Measurements from ENCODE around the gene IMMP1L. TPM values are rescaled to one million over a fixed set of nuclear protein-coding genes. Genes with fewer than 3 reads are reported as not detected.

Gene IMMP1L
- polyA plus RNA-seq, 1 donor = 48.3 TPM

- no peak for DNase-seq
These were observed 31.2 kb downstream of the IMMP1L start for GRCh38 chr11:31478223-31478590.

GRCh38 chr11:31477528-31478222 lies 31.7 kb downstream of the IMMP1L start:
- no peak for DNase-seq

DNA sequence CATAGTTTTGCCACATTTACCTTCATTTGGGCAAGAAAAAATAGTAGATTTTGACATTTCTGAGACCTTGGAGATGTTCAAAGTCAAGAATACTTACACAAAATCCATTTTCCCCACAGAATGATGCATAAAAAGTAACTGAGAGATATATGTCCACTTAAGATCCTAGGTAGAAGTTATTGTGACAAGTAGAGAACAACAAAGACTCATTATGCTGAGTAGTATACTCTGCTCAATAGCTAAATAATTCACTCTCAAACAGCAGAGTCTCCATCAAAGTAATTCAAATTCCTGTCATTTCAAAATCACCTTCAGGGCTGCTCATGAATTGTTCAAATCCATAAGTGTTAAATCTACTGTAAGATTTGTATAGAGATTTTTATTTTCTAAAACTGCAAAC lies 35.3 kb downstream of the IMMP1L start:
- no peak for DNase-seq

DNA sequence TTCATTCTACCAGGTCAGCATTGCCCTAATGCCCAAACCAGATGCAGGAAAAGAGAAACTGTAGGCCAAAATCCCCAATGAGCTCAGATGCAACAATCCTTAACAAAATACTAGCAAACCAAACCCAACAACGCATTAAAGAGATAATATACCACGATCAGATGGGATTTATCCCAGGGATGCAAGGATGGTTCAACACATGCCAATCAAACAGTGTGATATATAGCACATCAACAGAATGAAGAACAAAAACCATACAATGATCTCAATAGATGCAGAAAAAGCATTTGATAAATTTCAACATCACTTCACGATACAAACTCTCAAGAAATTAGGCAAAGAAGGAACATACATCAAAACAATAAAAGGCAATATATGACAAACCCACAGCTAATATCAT lies 45.0 kb downstream of the IMMP1L start:
- no peak for DNase-seq

- DNase-seq = no peak
These were observed 54.2 kb downstream of the IMMP1L start for GRCh38 chr11:31455177-31455576.

DNA sequence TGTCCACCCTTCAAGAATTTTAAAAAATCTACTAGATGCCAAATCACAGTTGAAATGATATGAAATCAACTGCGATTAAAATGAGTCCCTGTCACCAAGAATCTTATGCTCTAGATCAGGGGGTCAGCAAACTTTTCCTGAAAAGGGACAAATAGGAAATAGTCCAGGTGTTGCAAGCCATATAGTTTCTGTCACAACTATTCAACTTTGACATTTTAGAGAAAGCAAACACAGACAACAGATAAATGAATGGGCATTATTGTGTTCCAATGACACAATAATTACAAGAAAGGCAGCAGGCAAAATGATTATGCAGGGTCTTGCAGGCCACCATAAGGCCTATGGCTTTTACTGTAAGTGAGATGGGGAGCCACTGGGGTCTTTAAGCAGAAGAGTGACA lies 58.6 kb downstream of the IMMP1L start:
- no peak for DNase-seq

DNA sequence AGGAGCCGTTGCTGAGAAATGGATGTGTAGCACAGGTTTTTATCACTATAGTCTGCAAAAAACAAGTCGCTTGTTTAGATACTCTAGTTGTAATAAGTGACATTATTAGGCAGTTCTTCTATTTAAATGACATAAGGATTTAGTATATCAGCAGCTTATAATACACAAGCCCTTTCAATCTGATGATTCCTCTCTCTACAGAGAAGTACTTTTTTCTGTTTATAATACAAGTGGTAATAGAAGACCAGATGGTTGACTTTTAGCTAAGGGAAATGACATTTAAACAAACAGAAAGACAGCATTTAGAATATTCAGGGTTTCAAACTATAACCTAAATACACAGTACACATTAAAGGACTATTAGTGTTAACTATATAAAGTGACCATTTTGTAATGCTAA lies 60.4 kb downstream of the IMMP1L start:
- DNase-seq = no peak

DNA sequence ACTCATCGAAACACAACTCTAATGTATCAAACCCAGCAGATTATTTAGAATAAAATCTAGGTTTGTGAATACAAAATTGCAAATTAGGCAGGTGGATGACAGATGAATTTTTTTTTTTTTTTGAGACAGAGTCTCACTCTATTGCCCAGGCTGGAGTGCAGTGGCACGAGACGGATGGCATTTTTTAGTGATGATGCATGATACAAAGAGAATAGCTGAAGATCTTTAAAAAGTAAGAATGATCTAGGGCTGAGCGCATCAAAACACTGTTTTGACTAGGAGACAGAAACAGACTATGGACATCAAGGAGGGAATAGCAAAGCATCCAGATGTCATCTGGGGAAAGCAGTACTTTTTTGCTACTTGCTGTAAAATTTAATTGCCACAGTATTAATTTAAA lies 63.8 kb downstream of the IMMP1L start:
- no peak for DNase-seq

- DNase-seq = no peak
These were observed 65.6 kb downstream of the IMMP1L start for GRCh38 chr11:31443802-31444201.

DNA sequence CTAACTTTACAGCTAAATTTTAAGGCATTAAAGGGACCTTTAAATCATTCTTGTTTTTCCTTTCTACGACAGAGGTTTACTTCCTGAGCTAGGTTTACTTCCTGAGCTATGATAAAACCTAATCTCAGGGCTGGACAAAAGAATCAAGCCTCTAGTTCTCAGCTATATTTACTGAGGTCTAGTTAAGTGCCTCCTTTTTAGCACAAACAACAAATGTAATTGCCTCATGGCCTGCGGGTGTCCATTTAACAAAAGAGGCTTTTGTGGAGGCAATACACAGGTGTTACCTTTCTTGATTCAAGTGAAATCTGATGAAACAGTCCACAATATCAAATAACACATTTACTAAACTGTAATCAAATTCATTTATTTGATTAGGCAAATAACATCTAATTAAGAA lies 67.3 kb downstream of the IMMP1L start:
- DNase-seq = no peak

DNA sequence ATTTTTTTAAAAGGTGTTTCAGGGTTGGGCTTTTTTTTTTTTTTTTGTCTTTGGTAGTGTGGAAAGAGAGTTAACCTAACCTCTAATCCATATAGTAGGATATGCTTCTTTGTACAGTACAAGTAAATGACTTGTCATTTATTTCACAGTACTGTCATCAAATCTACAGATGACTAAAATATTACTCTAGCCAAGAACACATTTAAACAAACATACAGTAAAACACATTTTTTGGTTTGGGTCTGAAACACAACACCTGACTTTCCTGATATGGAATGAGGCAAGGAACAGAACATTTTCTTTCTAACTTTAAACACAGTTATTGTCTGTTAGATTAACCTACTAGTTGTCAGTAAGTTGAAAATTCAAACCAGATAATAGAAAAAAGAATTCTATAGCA lies 68.1 kb downstream of the IMMP1L start:
- DNase-seq = no peak

GRCh38 chr11:31437742-31438435 lies 71.5 kb downstream of the IMMP1L start:
- no peak for DNase-seq

- DNase-seq = no peak
These were observed 75.6 kb downstream of the IMMP1L start for GRCh38 chr11:31433851-31434250.

GRCh38 chr11:31424652-31425051 lies 84.8 kb downstream of the IMMP1L start:
- DNase-seq = no peak

- DNase-seq = no peak
These were observed 86.7 kb downstream of the IMMP1L start for GRCh38 chr11:31422703-31423102.

DNA sequence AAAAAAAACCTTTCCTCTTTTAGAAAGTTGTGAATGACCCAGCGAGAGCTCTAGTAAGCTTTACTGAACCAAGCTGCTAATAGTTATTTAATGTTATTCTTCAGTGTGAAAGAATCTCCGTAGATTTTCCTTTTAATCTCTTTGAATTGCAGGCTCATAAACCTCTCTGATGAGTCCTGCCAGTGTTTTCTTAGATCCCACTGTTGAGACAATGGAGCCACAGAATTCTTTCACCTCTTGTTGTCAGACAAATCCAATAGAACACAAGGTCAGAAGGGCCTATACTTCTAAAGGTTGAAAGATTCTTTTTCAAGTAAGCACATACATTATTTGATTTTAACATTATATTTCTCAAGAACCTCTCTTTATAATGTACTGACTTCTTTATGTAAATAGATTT lies 87.6 kb downstream of the IMMP1L start:
- DNase-seq = no peak

GRCh38 chr11:31419669-31420068 lies 89.8 kb downstream of the IMMP1L start:
- DNase-seq = no peak

DNA sequence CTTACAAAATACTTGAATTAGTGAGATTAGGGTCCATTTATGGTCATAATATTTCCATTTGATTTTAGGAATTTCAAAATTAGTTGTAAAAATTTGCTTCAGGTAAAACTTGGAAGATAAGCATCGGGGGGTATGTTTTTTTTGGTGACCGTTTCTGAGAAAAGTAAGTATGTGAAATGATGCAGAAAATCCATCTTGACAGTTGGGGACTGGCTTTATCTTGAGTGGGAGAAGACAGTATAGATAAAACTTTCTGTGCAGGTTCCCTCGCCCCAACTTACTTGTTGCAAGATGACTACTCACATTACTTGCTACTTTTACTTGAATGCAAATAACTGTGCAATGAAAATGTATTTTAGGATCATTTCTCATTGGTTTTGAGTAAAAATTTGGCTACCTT lies 90.3 kb downstream of the IMMP1L start:
- DNase-seq = no peak

DNA sequence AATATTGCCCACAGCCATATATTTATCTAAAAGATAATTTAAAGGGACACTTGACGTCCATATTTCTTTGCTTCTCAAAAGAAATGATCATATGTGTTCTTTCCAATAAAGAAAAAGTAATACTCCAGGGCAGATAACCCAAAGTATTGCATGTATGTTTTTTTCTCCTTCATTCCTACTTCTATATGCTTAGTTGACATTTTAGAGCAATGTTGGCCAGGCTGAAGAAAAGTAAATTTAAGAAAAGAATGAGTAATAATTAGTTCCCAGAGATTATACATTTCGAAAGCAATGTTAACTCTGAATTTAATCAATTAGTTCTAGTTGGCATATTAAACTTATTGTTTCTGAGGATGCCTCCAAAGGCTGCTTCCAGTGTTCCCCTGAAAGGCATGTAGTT lies 91.6 kb downstream of the IMMP1L start:
- DNase-seq = no peak

DNA sequence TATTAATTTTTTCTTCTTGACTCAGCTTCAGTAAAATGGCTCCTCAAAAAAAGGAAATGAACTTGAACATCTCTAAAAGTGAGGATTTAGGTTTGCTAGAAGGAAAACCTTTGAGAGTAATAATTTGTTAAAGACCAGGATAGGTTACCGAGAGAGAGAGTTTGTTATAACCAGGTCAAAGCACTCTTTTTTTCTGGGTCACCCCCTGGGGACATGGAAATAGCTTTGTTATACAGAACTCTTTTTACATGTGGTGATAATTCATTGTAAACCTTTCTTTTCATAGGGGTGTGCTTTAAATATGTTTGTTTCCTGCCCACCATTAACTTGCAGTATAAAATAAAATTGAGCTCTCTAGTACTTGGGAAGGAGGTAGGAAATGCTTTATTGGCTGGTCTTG lies 92.1 kb downstream of the IMMP1L start:
- DNase-seq = no peak

DNA sequence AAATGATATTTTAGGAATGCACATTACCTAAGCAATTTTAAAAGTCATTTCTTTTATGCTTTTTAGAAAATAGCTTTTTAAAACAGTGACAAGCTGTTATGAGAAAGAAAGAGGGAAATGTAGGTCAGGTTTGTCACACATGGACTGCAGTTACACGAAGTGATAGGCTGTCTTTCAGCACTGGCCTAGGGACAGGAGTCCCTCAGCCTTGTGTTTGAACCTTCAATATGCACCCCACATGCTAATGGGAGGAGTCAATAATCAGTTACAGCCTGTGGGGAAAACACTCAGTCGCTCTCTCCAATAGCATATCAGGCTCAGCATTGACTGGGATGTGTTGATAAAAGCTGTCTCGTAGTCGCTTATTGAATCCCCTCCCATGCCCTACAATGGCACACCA lies 94.0 kb downstream of the IMMP1L start:
- no peak for DNase-seq

DNA sequence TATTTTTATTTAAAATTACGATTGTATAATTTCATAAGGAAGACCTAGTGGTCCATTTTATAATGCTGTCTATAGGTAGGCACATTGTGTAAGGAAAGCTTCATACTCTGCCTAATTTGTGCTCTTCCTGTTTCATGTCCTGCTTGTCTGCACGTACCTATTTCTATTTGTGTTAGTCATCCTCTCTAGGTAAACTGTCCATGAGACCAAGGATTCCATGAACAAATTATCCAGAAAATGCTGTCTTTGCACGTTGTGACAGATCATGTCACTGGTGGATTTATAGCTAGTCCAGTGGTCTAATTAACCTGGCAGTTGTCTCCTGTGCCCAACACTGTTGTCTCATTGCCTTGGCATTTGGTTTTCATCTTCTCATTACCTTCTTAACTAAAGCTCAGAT lies 95.1 kb downstream of the IMMP1L start:
- no peak for DNase-seq

DNA sequence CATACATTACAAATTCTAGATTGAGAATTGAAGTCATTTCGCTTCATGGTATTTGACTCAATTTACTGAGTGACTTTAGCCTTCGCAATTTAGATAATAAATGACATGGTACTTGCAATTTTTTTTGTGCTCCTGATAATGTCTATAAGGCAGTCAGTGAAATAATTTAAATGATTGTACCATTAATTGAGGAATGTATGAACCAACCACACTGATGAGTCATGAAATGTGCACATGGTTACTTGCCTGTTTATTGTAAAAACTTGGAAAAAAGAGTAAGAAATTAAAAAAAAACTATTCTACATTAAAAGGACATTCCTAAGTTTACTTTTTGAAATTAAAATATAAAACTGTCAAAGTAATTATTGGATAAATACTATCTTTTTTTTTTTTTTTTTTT lies 96.5 kb downstream of the IMMP1L start:
- no peak for DNase-seq

DNA sequence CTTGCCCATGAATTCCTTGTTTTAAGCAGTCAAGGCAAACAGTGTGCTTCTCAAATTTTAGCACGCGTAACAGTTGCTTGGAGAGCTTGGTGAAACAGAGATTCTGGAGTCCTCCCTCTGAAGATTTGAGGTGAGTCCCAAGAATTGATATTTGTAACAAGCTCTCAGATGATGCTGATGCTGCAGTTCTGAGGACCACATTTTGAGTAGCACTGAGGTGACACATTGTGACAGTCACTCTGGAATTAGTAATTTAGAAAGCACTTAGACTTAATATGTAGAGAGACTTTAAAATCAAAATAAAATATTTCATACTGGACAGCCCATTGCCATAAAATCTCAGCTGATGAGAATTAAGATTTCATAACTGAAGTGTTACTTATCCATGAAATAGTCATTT lies 101.2 kb downstream of the IMMP1L start:
- no peak for DNase-seq

All from left kidney (tissue), 2 donors.